H1 (cell line): Measurements from ENCODE around the gene FBXW8. TPM values are rescaled to one million over a fixed set of nuclear protein-coding genes. Genes with fewer than 3 reads are reported as not detected.

ENCODE experiments used
- CTCF ChIA-PET: fragments of 300-600 bp; sonication (Branson Sonifier 250); formaldehyde crosslinking; loops from one replicate; lab custom pipeline; 2021; ENCODE audit not compliant: partially characterized antibody; lab: Charles Lee
- POLR2A ChIA-PET: fragments of 300-600 bp; sonication (Branson Sonifier 250); formaldehyde crosslinking; loops from one replicate; lab custom pipeline; 2021; ENCODE audit warnings: inconsistent platforms; ENCODE audit not compliant: partially characterized antibody; lab: Charles Lee
- DNase-seq, 2 experiments: peaks; one replicate each; pipeline versions ENCODE4 v3.0.0 to v3.0.0-alpha.2; 2010 to 2022; ENCODE audit warnings: low spot score in 2 of 2, low read depth in 1 of 2, mixed read lengths in 1 of 2
- FAIRE-seq: peaks from 2 replicates; lab custom pipeline; 2011; peaks lifted over from hg19 to GRCh38; lab: Jason Lieb, UNC
- H2AFZ ChIP-seq: 2 replicates; pipeline ENCODE4 v1.8.1; 2012; ENCODE audit warnings: low read length, inconsistent platforms
- H2AK5ac ChIP-seq: 2 replicates; pipeline ENCODE4 v1.6.1; 2013; ENCODE audit warnings: low read depth, low read length
- H2BK120ac ChIP-seq: replicated peaks from 2 replicates; pipeline ENCODE3; 2013; ENCODE audit warnings: low read depth, low read length, inconsistent platforms
- H2BK12ac ChIP-seq: 2 replicates; pipeline ENCODE4 v1.6.1; 2013; ENCODE audit warnings: low read depth, low read length
- H2BK15ac ChIP-seq: 2 replicates; pipeline ENCODE4 v1.6.1; 2013; ENCODE audit warnings: low read length
- H2BK20ac ChIP-seq: 2 replicates; pipeline ENCODE4 v1.6.1; 2013; ENCODE audit warnings: low read length
- H2BK5ac ChIP-seq: 2 replicates; pipeline ENCODE4 v1.6.1; 2013; ENCODE audit warnings: low read depth, low read length
- H3K14ac ChIP-seq: 2 replicates; pipeline ENCODE4 v1.6.1; 2013; ENCODE audit warnings: inconsistent platforms; ENCODE audit not compliant: insufficient read length
- H3K18ac ChIP-seq: 2 replicates; pipeline ENCODE4 v1.6.1; 2013; ENCODE audit warnings: low read length; ENCODE audit errors: extremely low read depth
- H3K23ac ChIP-seq: 2 replicates; pipeline ENCODE4 v1.6.1; 2013; ENCODE audit warnings: inconsistent platforms; ENCODE audit not compliant: insufficient read length
- H3K23me2 ChIP-seq: 2 replicates; pipeline ENCODE4 v1.6.1; 2013; ENCODE audit warnings: low read depth, low read length
- H3K27ac ChIP-seq: 2 replicates; pipeline ENCODE4 v1.6.1; 2011; ENCODE audit warnings: low read depth, low read length, inconsistent platforms
- H3K27me3 ChIP-seq, 4 experiments: replicated peaks in 1 of 4; 1 replicate in 1 of 4; 2 replicates in 3 of 4; pipeline versions ENCODE4 v1.6.1 to v1.8.1; 2011 to 2013; ENCODE audit warnings: low read length in 3 of 4, mild to moderate bottlenecking in 3 of 4, inconsistent platforms in 2 of 4, mixed read lengths in 2 of 4, moderate library complexity in 1 of 4; ENCODE audit not compliant: control insufficient read depth in 3 of 4, insufficient read depth in 3 of 4; ENCODE audit errors: extremely low read depth in 1 of 4
- H3K36me3 ChIP-seq, 4 experiments: 2 replicates each; pipeline versions ENCODE4 v1.6.1 to v1.8.1; 2011 to 2013; ENCODE audit warnings: mild to moderate bottlenecking in 4 of 4, low read length in 3 of 4, moderate library complexity in 2 of 4, control low read depth in 1 of 4, inconsistent platforms in 1 of 4; ENCODE audit not compliant: insufficient read depth in 4 of 4, control insufficient read depth in 2 of 4
- H3K4ac ChIP-seq: replicated peaks from 2 replicates; pipeline ENCODE3; 2013; ENCODE audit warnings: low read length, low read depth, mixed read lengths, inconsistent platforms; ENCODE audit not compliant: insufficient read length
- H3K4me1 ChIP-seq, 4 experiments: replicated peaks in 1 of 4; 1 replicate in 1 of 4; 2 replicates in 3 of 4; pipeline versions ENCODE4 v1.6.1 to v1.8.1; 2011 to 2013; ENCODE audit warnings: low read length in 3 of 4, inconsistent platforms in 2 of 4, mixed read lengths in 1 of 4; ENCODE audit not compliant: insufficient read depth in 4 of 4, control insufficient read depth in 3 of 4
- H3K4me2 ChIP-seq, 2 experiments: 2 replicates each; pipeline versions ENCODE4 v1.6.1 to v1.8.1; 2011 to 2013; ENCODE audit warnings: low read depth in 2 of 2, low read length in 2 of 2, control low read depth in 1 of 2, inconsistent platforms in 1 of 2, mild to moderate bottlenecking in 1 of 2; ENCODE audit not compliant: insufficient read depth in 1 of 2
- H3K4me3 ChIP-seq, 4 experiments: fragments of 200-600, 300-600 bp in 1 of 4; sonication (generic), shearing (Covaris generic), sonication (Bioruptor Twin) in 1 of 4; 2 replicates each; pipeline versions ENCODE4 v1.5.1 to v1.8.1; 2011 to 2016; ENCODE audit warnings: low read length in 4 of 4, low read depth in 3 of 4, control low read depth in 2 of 4, inconsistent platforms in 2 of 4, mild to moderate bottlenecking in 2 of 4, mixed read lengths in 1 of 4, moderate library complexity in 1 of 4; ENCODE audit not compliant: insufficient read depth in 2 of 4; ENCODE audit errors: extremely low read depth in 1 of 4
- H3K56ac ChIP-seq: replicated peaks from 2 replicates; pipeline ENCODE3; 2013; ENCODE audit warnings: low read depth, mild to moderate bottlenecking, mixed read lengths, low read length, inconsistent platforms; ENCODE audit not compliant: insufficient read length
- H3K79me1 ChIP-seq: 2 replicates; pipeline ENCODE4 v1.6.1; 2013; ENCODE audit warnings: low read depth, low read length, control low read depth
- H3K79me2 ChIP-seq, 2 experiments: 2 replicates each; pipeline versions ENCODE4 v1.6.1 to v1.8.1; 2012 to 2013; ENCODE audit warnings: low read length in 2 of 2, mild to moderate bottlenecking in 2 of 2, inconsistent platforms in 1 of 2; ENCODE audit not compliant: insufficient read depth in 2 of 2, control insufficient read depth in 1 of 2
- H3K9ac ChIP-seq, 4 experiments: replicated peaks in 1 of 4; 1 replicate in 1 of 4; 2 replicates in 3 of 4; pipeline versions ENCODE4 v1.6.1 to v1.8.1; 2011 to 2013; ENCODE audit warnings: low read depth in 3 of 4, low read length in 3 of 4, control low read depth in 2 of 4, mild to moderate bottlenecking in 2 of 4, moderate library complexity in 2 of 4, inconsistent platforms in 1 of 4; ENCODE audit errors: extremely low read depth in 1 of 4
- H3K9me3 ChIP-seq, 2 experiments: 2 replicates each; pipeline versions ENCODE4 v1.6.1 to v1.8.1; 2012 to 2013; ENCODE audit warnings: mild to moderate bottlenecking in 2 of 2, moderate library complexity in 2 of 2, control low read depth in 1 of 2, inconsistent platforms in 1 of 2, low read depth in 1 of 2, low read length in 1 of 2, mixed read lengths in 1 of 2; ENCODE audit not compliant: insufficient read depth in 2 of 2
- H4K20me1 ChIP-seq, 2 experiments: replicated peaks in 1 of 2; 2 replicates each; pipeline versions ENCODE3 to v1.8.1; 2011 to 2013; ENCODE audit warnings: inconsistent platforms in 2 of 2, low read length in 2 of 2, mild to moderate bottlenecking in 1 of 2; ENCODE audit not compliant: insufficient read depth in 2 of 2, control insufficient read depth in 1 of 2
- H4K5ac ChIP-seq: 2 replicates; pipeline ENCODE4 v1.6.1; 2013; ENCODE audit warnings: low read length, low read depth, mixed read lengths, inconsistent platforms; ENCODE audit not compliant: insufficient read length
- H4K8ac ChIP-seq: 2 replicates; pipeline ENCODE4 v1.8.0; 2013; ENCODE audit warnings: mild to moderate bottlenecking, moderate library complexity, low read length, inconsistent platforms; ENCODE audit not compliant: insufficient read depth; ENCODE audit errors: extremely low read depth
- H4K91ac ChIP-seq: replicated peaks from 2 replicates; pipeline ENCODE3; 2013; ENCODE audit warnings: low read length, mixed read lengths, inconsistent platforms; ENCODE audit not compliant: insufficient read length
- BCL11A ChIP-seq, 2 experiments: IDR thresholded peaks; one replicate each; pipeline ENCODE4 v1.6.1; 2011; ENCODE audit warnings: low read depth in 2 of 2, low read length in 2 of 2, mild to moderate bottlenecking in 2 of 2
- POLR2AphosphoS5 ChIP-seq: IDR thresholded peaks from 2 replicates; pipeline ENCODE4 v1.6.1; 2011; ENCODE audit warnings: low read depth, low read length
- RBBP5 ChIP-seq: IDR thresholded peaks from 2 replicates; pipeline ENCODE4 v1.7.1; 2012; ENCODE audit warnings: low read depth, mild to moderate bottlenecking, inconsistent platforms, low read length, moderate library complexity, borderline replicate concordance
- TEAD4 ChIP-seq: IDR thresholded peaks from 2 replicates; pipeline ENCODE4 v1.6.1; 2012; ENCODE audit warnings: low read depth, low read length, inconsistent platforms, mixed read lengths
- WGBS, 2 experiments: shearing (Covaris generic) in 1 of 2; methylation state at CpG; one replicate each; pipeline versions ENCODE4 v1.1.6 to v1.1.7; 2013 to 2015; ENCODE audit warnings: low lambda C conversion rate in 2 of 2, mixed read lengths in 2 of 2, inconsistent platforms in 1 of 2, low coverage in 1 of 2, missing lambda C conversion rate in 1 of 2; ENCODE audit not compliant: insufficient replicate concordance in 2 of 2, insufficient coverage in 1 of 2, insufficient read length in 1 of 2; ENCODE audit errors: extremely low coverage in 1 of 2, missing lambda C conversion rate in 1 of 2; 5-methylcytosine and 5-hydroxymethylcytosine counted together
- polyA plus RNA-seq, 7 experiments: library from polyadenylated mRNA; depleted of rRNA in 3 of 7; stranded (reverse) in 5 of 7; unstranded in 2 of 7; fragments of >200 nt in 5 of 7; fragments of 200-250 nt in 2 of 7; gene quantifications; 1 replicate in 5 of 7; 2 replicates in 1 of 7; 4 replicates in 1 of 7; pipeline versions ENCODE4 v1.2.1 to v1.2.3, GENCODE V29; 2011 to 2013; ENCODE audit warnings: missing spikeins in 2 of 7, mixed read lengths in 2 of 7
- total RNA-seq: library from RNA; stranded (reverse); fragmentation: NEBNext Ultra II Directional; extraction: Animal tissue kit (Norgen Biotek cat#: 25700); gene quantifications from 2 replicates; pipeline ENCODE4 v1.2.1, GENCODE V29; 2021

The FBXW8 gene
- total and polyA plus RNA-seq, 2 of the 8 experiments (the other 6 are each of a cell fraction or from before 2014, with no cell fraction given): 15.8 to 16.0 TPM

- Histone ChIP-seq H3K79me2 (no peaks in the 10 kb centered on the region), H4K91ac (no peak overlapping the region), H3K9ac (no peak overlapping the region), H3K79me1 (no peaks in the 10 kb centered on the region), H3K14ac (no peak overlapping the region), H3K56ac (no peak overlapping the region), H4K8ac (peak overlapping the region; percentile 60; the same call in 1 of the 2 replicates), H2BK12ac (no peak overlapping the region), H3K27ac (no peak overlapping the region), H2BK120ac (no peak overlapping the region), H3K36me3 (peaks cover 0 to 6% (median 4%) of the 10 kb centered on the region in 4 experiments; a peak in 3 of 8 replicates), H3K23me2 (no peaks in the 10 kb centered on the region; the same call in 1 of the 2 replicates), H3K4me3 (no peak overlapping the region), H3K9me3 (no peaks in the 10 kb centered on the region), H2AFZ (no peak overlapping the region), H2BK5ac (no peak overlapping the region), H2BK15ac (no peak overlapping the region), H4K20me1 (peaks cover 0 to 3% of the 10 kb centered on the region in 2 experiments), H2BK20ac (no peak overlapping the region), H3K27me3 (no peaks in the 10 kb centered on the region), H3K4ac (no peak overlapping the region), H3K4me2 (no peak overlapping the region), H3K18ac (no peak overlapping the region), H4K5ac (no peak overlapping the region), H2AK5ac (no peak overlapping the region), H3K4me1 (peaks cover 0 to 3% (median 0%) of the 10 kb centered on the region in 4 experiments; a peak in 2 of 7 replicates), H3K23ac (no peak overlapping the region)
- no peak for TF ChIP-seq POLR2AphosphoS5
- no peak for TF ChIP-seq BCL11A (IDR thresholded peaks at IDR 0.05; ENCODE audit: low read depth in 2 of 2, low read length in 2 of 2)
- TF ChIP-seq RBBP5: no peak
- TF ChIP-seq TEAD4: no peak
- 97% methylated on average over 9 of the region's 9 CpGs; no CpG with 5 or more reads in 1 of the 2 experiments for WGBS, 2 experiments
- POLR2A ChIA-PET: interaction anchor here (1.1 kb wide), 1 partner anchor 15 kb away, joined by 3 read pairs; no protein-coding TSS in a partner anchor
- DNase-seq (no peak), FAIRE-seq (no peak)
- CTCF ChIA-PET: interaction anchor here (0.6 to 1.6 kb wide), 3 partner anchors 16 to 1737 kb away, joined by 3 read pairs; no protein-coding TSS in a partner anchor
Measured at GRCh38 chr12:116962783-116963356, 52.1 kb downstream of the FBXW8 start.
